Endothelial cell of umbilical vein (primary cell): ENCODE measurements around the gene HAX1. TPM values are rescaled to one million over a fixed set of nuclear protein-coding genes. Genes with fewer than 3 reads are reported as not detected.

Experiments
- BruUV-seq: library from RNA; stranded (reverse); fragments of 400-500 nt; replicated peaks from 2 replicates; lab custom pipeline; 2021; lab: Mats Ljungman, UMichigan
- CTCF ChIA-PET: fragments of 300-600, 350-600 bp; sonication (Branson Sonifier 250); formaldehyde crosslinking; loops from one replicate; lab custom pipeline; 2021; ENCODE audit warnings: antibody characterized with exemption, inconsistent platforms; lab: Charles Lee
- POLR2A ChIA-PET: fragments of 300-600, 350-600 bp; sonication (Branson Sonifier 250); formaldehyde crosslinking; loops from one replicate; lab custom pipeline; 2021; ENCODE audit warnings: antibody characterized with exemption, inconsistent platforms; lab: Charles Lee
- DNase-seq: peaks from one replicate; pipeline ENCODE4 v3.0.0-alpha.2; 2011; ENCODE audit warnings: low read depth, low spot score
- FAIRE-seq: peaks from 2 replicates; lab custom pipeline; 2011; peaks lifted over from hg19 to GRCh38; lab: Jason Lieb, UNC
- H2AFZ ChIP-seq: 2 replicates; pipeline ENCODE4 v1.6.0; 2012; ENCODE audit warnings: low read depth, low read length, control low read depth, inconsistent platforms
- H3K27ac ChIP-seq: 2 replicates; pipeline ENCODE4 v1.5.1; 2011; ENCODE audit warnings: low read depth, mild to moderate bottlenecking, control low read depth, low read length, moderate library complexity; ENCODE audit not compliant: insufficient read depth
- H3K27me3 ChIP-seq, 2 experiments: 2 replicates each; pipeline versions ENCODE4 v1.6.0 to v1.6.1; 2011; ENCODE audit warnings: low read length in 2 of 2, mixed read lengths in 1 of 2; ENCODE audit not compliant: control insufficient read depth in 2 of 2, insufficient read depth in 2 of 2
- H3K36me3 ChIP-seq, 2 experiments: 2 replicates in 1 of 2; 3 replicates in 1 of 2; pipeline ENCODE4 v1.5.1; 2011; ENCODE audit warnings: low read length in 2 of 2, mild to moderate bottlenecking in 1 of 2, moderate library complexity in 1 of 2; ENCODE audit not compliant: control insufficient read depth in 2 of 2, insufficient read depth in 2 of 2; ENCODE audit errors: extremely low read depth in 1 of 2
- H3K4me1 ChIP-seq: 3 replicates; pipeline ENCODE4 v1.5.1; 2011; ENCODE audit warnings: mild to moderate bottlenecking, low read length; ENCODE audit not compliant: control insufficient read depth, insufficient read depth; ENCODE audit errors: extremely low read depth
- H3K4me2 ChIP-seq: 2 replicates; pipeline ENCODE4 v1.6.1; 2011; ENCODE audit warnings: low read length, control low read depth, mixed read lengths; ENCODE audit not compliant: insufficient read depth
- H3K4me3 ChIP-seq, 3 experiments: fragments of 200-600 bp in 1 of 3; sonication (generic), shearing (Covaris generic) in 1 of 3; replicated peaks in 1 of 3; 2 replicates each; pipeline ENCODE4 v1.5.1; 2011 to 2016; ENCODE audit warnings: control low read depth in 3 of 3, low read length in 3 of 3, mild to moderate bottlenecking in 2 of 3, inconsistent platforms in 1 of 3, low read depth in 1 of 3, moderate library complexity in 1 of 3; ENCODE audit not compliant: insufficient read depth in 1 of 3
- H3K79me2 ChIP-seq: 2 replicates; pipeline ENCODE4 v1.6.0; 2012; ENCODE audit warnings: low read length, inconsistent platforms; ENCODE audit not compliant: control insufficient read depth, insufficient read depth
- H3K9ac ChIP-seq: replicated peaks from 2 replicates; pipeline ENCODE3; 2011; ENCODE audit warnings: low read length, control low read depth; ENCODE audit not compliant: insufficient read depth; ENCODE audit errors: extremely low read depth
- H3K9me1 ChIP-seq: replicated peaks from 3 replicates; pipeline ENCODE4 v1.6.0; 2011; ENCODE audit warnings: mild to moderate bottlenecking, low read length; ENCODE audit not compliant: control insufficient read depth, insufficient read depth; ENCODE audit errors: extremely low read depth
- H3K9me3 ChIP-seq: replicated peaks from 2 replicates; pipeline ENCODE4 v1.5.1; 2012; ENCODE audit warnings: low read length, inconsistent platforms; ENCODE audit not compliant: control insufficient read depth, insufficient read depth
- H4K20me1 ChIP-seq: replicated peaks from 2 replicates; pipeline ENCODE3; 2011; ENCODE audit warnings: mild to moderate bottlenecking, low read length; ENCODE audit not compliant: control insufficient read depth, insufficient read depth; ENCODE audit errors: extremely low read depth
- EZH2 ChIP-seq: IDR thresholded peaks from 2 replicates; pipeline ENCODE4 v1.6.1; 2012; ENCODE audit warnings: borderline replicate concordance, low read depth, mild to moderate bottlenecking, moderate library complexity, low read length, inconsistent platforms; ENCODE audit not compliant: severe bottlenecking
- FOS ChIP-seq: IDR thresholded peaks from 2 replicates; pipeline ENCODE4 v1.6.1; 2011; ENCODE audit warnings: mild to moderate bottlenecking, low read length, moderate library complexity, borderline replicate concordance; ENCODE audit not compliant: insufficient read depth
- GATA2 ChIP-seq: IDR thresholded peaks from 2 replicates; pipeline ENCODE4 v1.7.0; 2011; ENCODE audit warnings: low read depth, mild to moderate bottlenecking, moderate library complexity, mixed read lengths, low read length; ENCODE audit not compliant: insufficient read length, insufficient read depth
- JUN ChIP-seq: IDR thresholded peaks from 2 replicates; pipeline ENCODE4 v1.6.1; 2011; ENCODE audit warnings: borderline replicate concordance, low read depth; ENCODE audit not compliant: insufficient read length, insufficient read depth
- MYC ChIP-seq: IDR thresholded peaks from one replicate; pipeline ENCODE4 v1.6.1; 2011; ENCODE audit warnings: mild to moderate bottlenecking, low read depth, low read length
- POLR2A ChIP-seq: IDR thresholded peaks from 2 replicates; pipeline ENCODE4 v1.6.1; 2012; ENCODE audit warnings: low read depth, mild to moderate bottlenecking, control low read depth, low read length
- POLR2AphosphoS5 ChIP-seq: IDR thresholded peaks from 2 replicates; pipeline ENCODE4 v1.6.1; 2012; ENCODE audit warnings: low read depth, mild to moderate bottlenecking, control low read depth, low read length, moderate library complexity; ENCODE audit not compliant: insufficient read depth
- dilution Hi-C: fragments of 300-500 bp; cut with MboI; formaldehyde crosslinking; loops from one replicate; pipeline ENCODE4 v1.15.0; 2019; ENCODE audit warnings: low sequenced_read_pairs; ENCODE audit not compliant: extremely low pct_ligation_motif_present
- intact Hi-C: fragments of 100-400 bp; cut with micrococcal nuclease; formaldehyde crosslinking; loops from one replicate; pipeline ENCODE4 v1.10.0; 2022
- polyA plus RNA-seq, 4 experiments: library from polyadenylated mRNA; depleted of rRNA in 3 of 4; stranded (reverse) in 3 of 4; unstranded in 1 of 4; fragments of >200 nt; gene quantifications; 2 replicates each; pipeline versions ENCODE4 v1.2.1 to v1.2.3, GENCODE V29; 2011 to 2012; ENCODE audit warnings: missing spikeins in 1 of 4
- total RNA-seq: library from RNA; stranded (reverse); gene quantifications from 2 replicates; pipeline ENCODE4 v1.2.3, GENCODE V29; 2021
- TF ChIP-seq, protein P1 (sequence below): IDR thresholded peaks from 2 replicates; pipeline ENCODE4 v1.6.1; 2011; ENCODE audit not compliant: insufficient read depth, insufficient read length
- TF ChIP-seq, protein P2 (sequence below), 2 donors: IDR thresholded peaks; 1 replicate in 1 of 2; 2 replicates in 1 of 2; pipeline ENCODE4 v1.5.1; 2011; ENCODE audit warnings: low read length in 2 of 2, mild to moderate bottlenecking in 2 of 2, moderate library complexity in 2 of 2, control low read depth in 1 of 2, inconsistent platforms in 1 of 2, low read depth in 1 of 2; ENCODE audit not compliant: insufficient read depth in 1 of 2; ENCODE audit errors: extremely low read depth in 1 of 2

The HAX1 gene
- total and polyA plus RNA-seq, 2 donors (not counting 3 experiments of a cell fraction or from before 2014, with no cell fraction given): 78.4 to 95.3 TPM

DNA sequence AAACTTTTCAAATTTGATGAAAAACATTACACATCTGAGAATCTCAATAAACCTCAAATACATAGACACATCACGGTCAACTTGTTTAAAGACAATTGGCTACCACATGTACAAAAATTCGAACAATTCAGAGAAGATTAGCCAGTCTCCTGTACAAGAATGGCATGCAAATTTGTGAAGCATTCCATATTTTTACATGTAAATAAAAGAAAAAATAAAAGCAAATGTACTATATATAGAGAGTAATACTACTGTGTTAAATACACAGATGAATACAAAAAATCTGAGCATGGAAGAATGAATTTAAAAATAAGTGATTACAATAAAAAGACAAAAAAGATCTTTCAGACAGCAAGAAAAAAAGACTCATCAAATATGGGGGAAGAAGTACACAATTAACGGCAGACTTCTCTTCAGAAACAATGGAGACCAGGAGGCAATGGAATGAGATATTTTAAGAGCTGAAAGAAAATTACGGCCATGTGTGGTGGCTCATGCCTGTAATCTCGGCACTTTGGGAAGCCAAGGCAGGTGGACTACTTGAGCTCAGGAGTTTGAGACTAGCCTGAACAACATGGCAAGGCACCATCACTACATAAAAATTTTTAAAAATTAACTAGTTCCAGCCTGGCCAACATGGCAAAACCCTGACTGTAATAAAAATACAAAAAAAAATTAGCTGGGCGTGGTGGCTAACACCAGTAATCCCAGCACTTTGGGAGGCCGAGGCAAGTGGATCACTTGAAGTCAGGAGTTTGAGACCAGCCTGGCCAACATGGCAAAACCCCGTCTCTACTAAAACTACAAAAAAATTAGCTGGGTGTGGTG, 23.2 kb downstream of the HAX1 start:
- Histone ChIP-seq H3K36me3 (no peaks in the 10 kb centered on the region), H3K79me2 (no peaks in the 10 kb centered on the region), H3K27me3 (peaks cover 0 to 4% of the 10 kb centered on the region in 2 experiments), H2AFZ (no peak overlapping the region), H3K9me3 (peaks cover 2% of the 10 kb centered on the region), H3K4me2 (no peak overlapping the region), H3K9me1 (no peaks in the 10 kb centered on the region), H3K9ac (no peak overlapping the region), H4K20me1 (no peaks in the 10 kb centered on the region), H3K27ac (no peak overlapping the region), H3K4me3 (no peak overlapping the region), H3K4me1 (no peaks in the 10 kb centered on the region)
- FAIRE-seq: peak; percentile 40
- ChIA-PET POLR2A (no interaction called here), CTCF (no interaction called here)
- dilution Hi-C loops: no loop called here
- no TSS peak for BruUV-seq
- intact Hi-C loops: no loop called here
- DNase-seq: no peak
- TF ChIP-seq MYC (no peak), JUN (no peak), POLR2A (no peak), EZH2 (no peak), POLR2AphosphoS5 (no peak), FOS (no peak), GATA2 (no peak)
- TF ChIP-seq, protein P1, sequence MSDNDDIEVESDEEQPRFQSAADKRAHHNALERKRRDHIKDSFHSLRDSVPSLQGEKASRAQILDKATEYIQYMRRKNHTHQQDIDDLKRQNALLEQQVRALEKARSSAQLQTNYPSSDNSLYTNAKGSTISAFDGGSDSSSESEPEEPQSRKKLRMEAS: no peak
- TF ChIP-seq, protein P2, sequence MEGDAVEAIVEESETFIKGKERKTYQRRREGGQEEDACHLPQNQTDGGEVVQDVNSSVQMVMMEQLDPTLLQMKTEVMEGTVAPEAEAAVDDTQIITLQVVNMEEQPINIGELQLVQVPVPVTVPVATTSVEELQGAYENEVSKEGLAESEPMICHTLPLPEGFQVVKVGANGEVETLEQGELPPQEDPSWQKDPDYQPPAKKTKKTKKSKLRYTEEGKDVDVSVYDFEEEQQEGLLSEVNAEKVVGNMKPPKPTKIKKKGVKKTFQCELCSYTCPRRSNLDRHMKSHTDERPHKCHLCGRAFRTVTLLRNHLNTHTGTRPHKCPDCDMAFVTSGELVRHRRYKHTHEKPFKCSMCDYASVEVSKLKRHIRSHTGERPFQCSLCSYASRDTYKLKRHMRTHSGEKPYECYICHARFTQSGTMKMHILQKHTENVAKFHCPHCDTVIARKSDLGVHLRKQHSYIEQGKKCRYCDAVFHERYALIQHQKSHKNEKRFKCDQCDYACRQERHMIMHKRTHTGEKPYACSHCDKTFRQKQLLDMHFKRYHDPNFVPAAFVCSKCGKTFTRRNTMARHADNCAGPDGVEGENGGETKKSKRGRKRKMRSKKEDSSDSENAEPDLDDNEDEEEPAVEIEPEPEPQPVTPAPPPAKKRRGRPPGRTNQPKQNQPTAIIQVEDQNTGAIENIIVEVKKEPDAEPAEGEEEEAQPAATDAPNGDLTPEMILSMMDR (IDR thresholded peaks at IDR 0.05; ENCODE audit: extremely low read depth in 1 of 2, insufficient read depth in 1 of 2, low read depth in 1 of 2, low read length in 2 of 2): no peak
